DOHH2 (cell line): ENCODE measurements around the gene EPB41L1.

Source experiments
- H3F3A ChIP-seq: fragments of 200-600 bp; sonication (generic), shearing (Covaris generic); 2 replicates; pipeline ENCODE4 v1.6.0; 2016; ENCODE audit warnings: antibody characterized with exemption, mild to moderate bottlenecking; ENCODE audit not compliant: control insufficient read depth, insufficient read depth
- H3K27ac ChIP-seq: fragments of 200-600 bp; sonication (generic); 2 replicates; pipeline ENCODE4 v1.5.1; 2014; ENCODE audit warnings: low read depth, mild to moderate bottlenecking, low read length, moderate library complexity
- H3K27me3 ChIP-seq: fragments of 200-600 bp; sonication (generic); 2 replicates; pipeline ENCODE4 v1.6.1; 2014; ENCODE audit warnings: mild to moderate bottlenecking, low read length, mixed read lengths; ENCODE audit not compliant: control insufficient read depth
- H3K36me3 ChIP-seq: fragments of 200-600 bp; sonication (generic); 2 replicates; pipeline ENCODE4 v1.6.1; 2014; ENCODE audit warnings: mild to moderate bottlenecking, low read length, moderate library complexity, mixed read lengths; ENCODE audit not compliant: control insufficient read depth
- H3K4me1 ChIP-seq: fragments of 200-600 bp; sonication (generic); 2 replicates; pipeline ENCODE4 v1.6.1; 2014; ENCODE audit warnings: mild to moderate bottlenecking, low read length, mixed read lengths; ENCODE audit not compliant: control insufficient read depth
- H3K4me2 ChIP-seq: fragments of 200-600 bp; sonication (generic); 2 replicates; pipeline ENCODE4 v1.6.0; 2014; ENCODE audit warnings: mild to moderate bottlenecking, low read length, moderate library complexity
- H3K4me3 ChIP-seq: fragments of 200-600 bp; sonication (generic); 2 replicates; pipeline ENCODE4 v1.5.1; 2014; ENCODE audit warnings: mild to moderate bottlenecking, low read length, mixed read lengths
- H3K79me2 ChIP-seq: fragments of 200-600 bp; sonication (generic); 2 replicates; pipeline ENCODE4 v1.6.1; 2014; ENCODE audit warnings: mild to moderate bottlenecking, low read length, mixed read lengths; ENCODE audit not compliant: control insufficient read depth
- H3K9me2 ChIP-seq: fragments of 200-600 bp; sonication (generic); replicated peaks from 2 replicates; pipeline ENCODE4 v1.6.1; 2014; ENCODE audit warnings: mild to moderate bottlenecking, low read length, mixed read lengths; ENCODE audit not compliant: control insufficient read depth
- H3K9me3 ChIP-seq: fragments of 200-600 bp; sonication (generic); 2 replicates; pipeline ENCODE4 v1.6.1; 2014; ENCODE audit warnings: antibody characterized with exemption, low read length, mixed read lengths; ENCODE audit not compliant: control insufficient read depth, insufficient read depth
- H4K20me1 ChIP-seq: fragments of 200-600 bp; sonication (generic); 2 replicates; pipeline ENCODE4 v1.6.0; 2014; ENCODE audit warnings: low read depth, mild to moderate bottlenecking, antibody characterized with exemption, low read length, moderate library complexity; ENCODE audit not compliant: control insufficient read depth, insufficient read depth
- EZH2phosphoT487 ChIP-seq: fragments of 200-600 bp; sonication (generic); IDR thresholded peaks from 2 replicates; pipeline ENCODE4 v1.6.1; 2017; ENCODE audit warnings: borderline replicate concordance, mild to moderate bottlenecking, antibody characterized with exemption, low read length, moderate library complexity, mixed read lengths
- TF ChIP-seq, protein P1 (sequence below): fragments of 200-600 bp; sonication (generic); IDR thresholded peaks from one replicate; pipeline ENCODE4 v1.5.1; 2014; ENCODE audit warnings: antibody characterized with exemption, mild to moderate bottlenecking, low read depth, low read length; ENCODE audit not compliant: poor library complexity, severe bottlenecking

The EPB41L1 gene

DNA sequence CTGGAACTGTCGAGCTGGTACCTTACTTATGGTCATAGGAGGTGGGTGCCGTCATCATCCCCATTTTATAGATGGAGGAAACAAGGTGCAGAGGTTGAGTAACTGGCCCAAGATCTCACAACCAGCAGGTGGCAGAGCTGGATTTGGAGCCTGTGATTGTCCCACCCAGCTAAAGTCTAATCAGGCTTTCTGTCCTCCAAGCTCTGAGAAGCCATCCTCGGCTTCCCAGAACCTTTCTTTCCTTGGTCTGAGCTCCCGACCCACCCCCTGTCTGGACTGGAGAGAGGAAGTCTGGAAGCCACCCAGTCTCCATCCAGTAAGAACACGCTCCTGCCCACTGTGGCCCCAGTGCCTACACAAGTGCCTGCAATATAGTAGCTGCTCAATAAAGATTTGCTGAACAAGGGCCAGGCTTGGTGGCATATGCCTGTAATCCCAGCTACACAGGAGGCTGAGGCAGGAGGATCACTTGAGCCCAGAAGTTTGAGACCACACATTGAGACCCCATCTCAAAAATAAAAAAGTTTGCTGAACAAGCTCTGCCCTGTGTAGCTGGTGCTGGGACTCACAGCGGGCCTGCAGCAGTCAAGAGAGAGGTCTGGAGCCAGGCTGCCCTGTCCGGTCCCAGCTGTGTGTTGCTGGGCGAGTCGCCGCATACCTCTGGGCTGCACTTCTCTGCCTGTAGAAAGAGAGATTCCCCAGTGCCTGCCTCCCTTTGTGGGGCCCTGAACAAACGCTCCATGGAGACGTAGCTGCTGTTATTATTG, 119.1 kb downstream of the EPB41L1 start:
- TF ChIP-seq, protein P1, sequence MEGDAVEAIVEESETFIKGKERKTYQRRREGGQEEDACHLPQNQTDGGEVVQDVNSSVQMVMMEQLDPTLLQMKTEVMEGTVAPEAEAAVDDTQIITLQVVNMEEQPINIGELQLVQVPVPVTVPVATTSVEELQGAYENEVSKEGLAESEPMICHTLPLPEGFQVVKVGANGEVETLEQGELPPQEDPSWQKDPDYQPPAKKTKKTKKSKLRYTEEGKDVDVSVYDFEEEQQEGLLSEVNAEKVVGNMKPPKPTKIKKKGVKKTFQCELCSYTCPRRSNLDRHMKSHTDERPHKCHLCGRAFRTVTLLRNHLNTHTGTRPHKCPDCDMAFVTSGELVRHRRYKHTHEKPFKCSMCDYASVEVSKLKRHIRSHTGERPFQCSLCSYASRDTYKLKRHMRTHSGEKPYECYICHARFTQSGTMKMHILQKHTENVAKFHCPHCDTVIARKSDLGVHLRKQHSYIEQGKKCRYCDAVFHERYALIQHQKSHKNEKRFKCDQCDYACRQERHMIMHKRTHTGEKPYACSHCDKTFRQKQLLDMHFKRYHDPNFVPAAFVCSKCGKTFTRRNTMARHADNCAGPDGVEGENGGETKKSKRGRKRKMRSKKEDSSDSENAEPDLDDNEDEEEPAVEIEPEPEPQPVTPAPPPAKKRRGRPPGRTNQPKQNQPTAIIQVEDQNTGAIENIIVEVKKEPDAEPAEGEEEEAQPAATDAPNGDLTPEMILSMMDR, result peak; percentile 40
- TF ChIP-seq EZH2phosphoT487, result no peak
- H3K4me2 ChIP-seq, result no peak overlapping the region
- H3K36me3 ChIP-seq, result no peaks in the 10 kb centered on the region
- H3K4me1 ChIP-seq, result no peaks in the 10 kb centered on the region
- H3F3A ChIP-seq, result no peaks in the 10 kb centered on the region
- no peaks in the 10 kb centered on the region for H3K27me3 ChIP-seq
- H3K9me3 ChIP-seq, result no peaks in the 10 kb centered on the region
- no peak overlapping the region for H3K27ac ChIP-seq
- no peaks in the 10 kb centered on the region for H4K20me1 ChIP-seq
- no peak overlapping the region for H3K4me3 ChIP-seq
- H3K79me2 ChIP-seq, result no peaks in the 10 kb centered on the region
- no peaks in the 10 kb centered on the region for H3K9me2 ChIP-seq

DNA sequence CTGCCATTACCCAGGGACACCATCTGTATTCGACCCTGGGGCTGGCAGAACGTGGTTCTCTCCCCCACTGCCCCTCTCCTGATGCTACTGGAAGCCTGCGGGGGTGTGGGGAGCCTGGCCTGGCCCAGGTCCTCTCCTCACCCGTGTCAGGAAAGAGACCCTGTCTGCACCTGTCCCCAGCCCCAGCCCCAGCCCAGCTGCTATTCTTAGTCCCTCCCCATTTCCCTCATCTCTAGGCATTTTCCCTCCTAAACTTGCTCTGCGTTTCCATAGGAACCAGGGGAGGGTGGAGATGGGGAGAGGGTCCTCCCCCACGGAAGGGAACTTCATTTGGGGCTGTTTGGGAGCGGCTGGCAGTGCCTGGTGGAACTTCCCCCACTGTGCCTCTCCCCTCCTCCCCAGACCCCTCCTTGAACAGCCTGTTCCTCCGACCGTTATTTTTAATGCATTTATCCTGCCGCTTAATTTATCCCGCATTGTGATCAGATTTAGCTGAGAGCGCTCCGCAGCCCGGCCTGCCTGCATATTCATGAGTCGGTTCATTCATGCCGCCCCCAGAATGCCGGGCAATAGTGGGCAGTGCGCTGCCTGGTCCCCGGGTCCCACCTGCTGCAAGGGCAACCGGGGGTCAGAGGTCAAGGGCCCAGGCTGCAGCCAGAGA, 119.8 kb downstream of the EPB41L1 start:
- Histone ChIP-seq H4K20me1 (no peaks in the 10 kb centered on the region), H3K27ac (no peak overlapping the region), H3K36me3 (no peaks in the 10 kb centered on the region), H3K9me2 (no peaks in the 10 kb centered on the region), H3K4me3 (no peak overlapping the region), H3K79me2 (no peaks in the 10 kb centered on the region), H3K4me2 (no peak overlapping the region), H3K27me3 (no peaks in the 10 kb centered on the region), H3K4me1 (no peaks in the 10 kb centered on the region), H3F3A (no peaks in the 10 kb centered on the region), H3K9me3 (no peaks in the 10 kb centered on the region)
- TF ChIP-seq, protein P1, result no peak
- no peak for TF ChIP-seq EZH2phosphoT487

GRCh38 chr20:36275011-36275410, 120.5 kb downstream of the EPB41L1 start:
- Histone ChIP-seq H3K36me3 (no peaks in the 10 kb centered on the region), H3K79me2 (no peaks in the 10 kb centered on the region), H3K4me3 (no peak overlapping the region), H3K9me3 (no peaks in the 10 kb centered on the region), H3K27me3 (no peaks in the 10 kb centered on the region), H4K20me1 (no peaks in the 10 kb centered on the region), H3K9me2 (no peaks in the 10 kb centered on the region), H3K4me2 (no peak overlapping the region), H3K4me1 (no peaks in the 10 kb centered on the region), H3K27ac (no peak overlapping the region), H3F3A (no peaks in the 10 kb centered on the region)
- TF ChIP-seq, protein P1, result no peak
- no peak for TF ChIP-seq EZH2phosphoT487
